CD8-positive, alpha-beta memory T cell (primary cell): Measurements from ENCODE around the gene ANKHD1. TPM values are rescaled to one million over a fixed set of nuclear protein-coding genes. Genes with fewer than 3 reads are reported as not detected.
A peak's percentile ranks its signal among the peaks of the same experiment; 100 is the strongest.
"Not testable (repeated sequence)": the region's sequence is repeated elsewhere in the genome, so short reads cannot be mapped to it uniquely, and the experiment has no call there.

Source experiments
- CTCF ChIA-PET: fragments of 350-600 bp; sonication (Branson Sonifier 250); formaldehyde crosslinking; loops from one replicate; lab custom pipeline; 2021; ENCODE audit warnings: antibody characterized with exemption; lab: Charles Lee
- POLR2A ChIA-PET: fragments of 350-600 bp; sonication (Branson Sonifier 250); formaldehyde crosslinking; loops from one replicate; lab custom pipeline; 2021; ENCODE audit warnings: antibody characterized with exemption; lab: Charles Lee
- DNase-seq, 5 donors: peaks; one replicate each; pipeline versions ENCODE4 v3.0.0 to v3.0.0-alpha.2; 2020 to 2022; ENCODE audit warnings: mixed read lengths in 1 of 5
- H3K27ac ChIP-seq: one replicate; pipeline ENCODE4 v1.7.0; 2013; ENCODE audit warnings: low read depth, mild to moderate bottlenecking, low read length, moderate library complexity
- H3K27me3 ChIP-seq: 2 replicates; pipeline ENCODE4 v1.7.0; 2013; ENCODE audit warnings: low read length, mild to moderate bottlenecking; ENCODE audit not compliant: insufficient read depth, poor library complexity, severe bottlenecking
- H3K36me3 ChIP-seq: 2 replicates; pipeline ENCODE4 v1.7.0; 2013; ENCODE audit warnings: mild to moderate bottlenecking, low read length, moderate library complexity; ENCODE audit not compliant: insufficient read depth
- H3K4me1 ChIP-seq: 2 replicates; pipeline ENCODE4 v1.7.0; 2013; ENCODE audit warnings: mild to moderate bottlenecking, low read length, moderate library complexity; ENCODE audit not compliant: insufficient read depth
- H3K4me3 ChIP-seq: 2 replicates; pipeline ENCODE4 v1.7.0; 2013; ENCODE audit warnings: mild to moderate bottlenecking, low read length
- H3K9me3 ChIP-seq: 2 replicates; pipeline ENCODE4 v1.7.0; 2013; ENCODE audit warnings: mild to moderate bottlenecking, low read length
- H3K27ac Mint-ChIP-seq, 8 donors: one replicate each; pipeline ENCODE4 v1.8.0; 2020 to 2021; ENCODE audit warnings: mixed read lengths in 8 of 8, mild to moderate bottlenecking in 6 of 8, inconsistent platforms in 3 of 8, moderate library complexity in 3 of 8
- H3K27me3 Mint-ChIP-seq, 2 donors: one replicate each; pipeline ENCODE4 v1.8.0; 2020 to 2021; ENCODE audit warnings: mixed read lengths in 2 of 2, mild to moderate bottlenecking in 1 of 2, moderate library complexity in 1 of 2
- H3K36me3 Mint-ChIP-seq, 3 donors: one replicate each; pipeline ENCODE4 v1.8.0; 2020 to 2021; ENCODE audit warnings: mixed read lengths in 3 of 3, inconsistent platforms in 1 of 3, mild to moderate bottlenecking in 1 of 3
- H3K4me1 Mint-ChIP-seq, 3 donors: one replicate each; pipeline ENCODE4 v1.8.0; 2020 to 2021; ENCODE audit warnings: mixed read lengths in 3 of 3, inconsistent platforms in 1 of 3, mild to moderate bottlenecking in 1 of 3
- H3K4me3 Mint-ChIP-seq, 7 donors: one replicate each; pipeline ENCODE4 v1.8.0; 2020 to 2021; ENCODE audit warnings: mixed read lengths in 7 of 7, mild to moderate bottlenecking in 6 of 7, moderate library complexity in 4 of 7, inconsistent platforms in 2 of 7
- H3K9me3 Mint-ChIP-seq, 5 donors: one replicate each; pipeline ENCODE4 v1.8.0; 2020 to 2022; ENCODE audit warnings: mixed read lengths in 5 of 5, mild to moderate bottlenecking in 3 of 5, moderate library complexity in 2 of 5, inconsistent platforms in 1 of 5
- polyA plus RNA-seq: library from polyadenylated mRNA; unstranded; fragments of 300-500 nt; fragmentation: Illumina TruSeq; gene quantifications from one replicate; pipeline ENCODE4 v1.2.3, GENCODE V29; 2021
- total RNA-seq, 2 experiments: library from RNA; stranded (reverse); gene quantifications; one replicate each; pipeline ENCODE4 v1.2.3, GENCODE V29; 2021

ANKHD1 gene
- total and polyA plus RNA-seq, 3 experiments from 2014 or later = 88.6 to 107 (median 100) TPM

DNA sequence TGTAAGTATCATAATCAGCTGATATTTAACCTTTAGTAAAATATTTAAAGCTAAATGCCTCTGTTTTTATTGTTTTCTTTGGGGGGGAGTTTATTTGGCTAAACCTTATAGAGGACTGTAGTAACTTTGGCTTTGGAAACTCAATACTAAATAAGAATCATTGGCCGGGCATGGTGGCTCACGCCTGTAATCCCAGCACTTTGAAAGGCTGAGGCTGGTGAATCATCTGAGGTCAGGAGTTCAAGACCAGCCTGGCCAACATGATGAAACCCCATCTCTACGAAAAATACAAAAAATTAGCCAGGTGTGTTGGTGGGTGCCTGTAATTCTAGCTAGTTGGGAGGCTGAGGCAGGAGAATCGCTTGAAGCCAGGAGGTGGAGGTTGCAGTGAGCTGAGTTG, 86.5 kb downstream of the ANKHD1 start:
- CTCF ChIA-PET, H3K4me1 Mint-ChIP-seq, H3K9me3 ChIP-seq, H3K27ac ChIP-seq, H3K4me3 Mint-ChIP-seq, H3K4me3 ChIP-seq, H3K27me3 ChIP-seq, H3K27ac Mint-ChIP-seq, POLR2A ChIA-PET, H3K4me1 ChIP-seq, H3K9me3 Mint-ChIP-seq, H3K27me3 Mint-ChIP-seq, DNase-seq: not testable (repeated sequence)
- peaks cover 17% of the 10 kb centered on the region for H3K36me3 ChIP-seq
- peaks cover 0 to 71% (median 20%) of the 10 kb centered on the region in 3 donors for H3K36me3 Mint-ChIP-seq

DNA sequence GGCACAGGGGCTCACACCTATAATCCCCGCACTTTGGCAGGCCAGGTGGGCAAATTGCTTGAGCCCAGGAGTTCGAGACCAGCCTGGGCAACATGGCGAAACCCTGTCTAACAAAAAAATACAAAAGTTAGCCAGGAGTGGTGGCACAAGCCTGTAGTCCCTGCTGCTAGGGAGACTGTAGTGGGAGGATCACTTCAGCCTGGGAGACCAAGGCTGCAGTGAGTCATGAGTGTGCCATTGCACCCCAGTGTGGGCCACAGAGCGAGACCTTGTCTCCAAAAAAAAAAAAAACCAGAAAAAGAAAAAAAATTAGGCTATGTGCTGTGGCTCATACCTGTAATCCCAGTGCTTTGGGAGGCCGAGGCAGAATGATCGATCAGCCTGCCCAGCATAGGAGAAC, 87.3 kb downstream of the ANKHD1 start:
- no peak overlapping the region for H3K4me3 ChIP-seq
- H3K9me3 ChIP-seq = no peaks in the 10 kb centered on the region
- DNase-seq = no peak
- no peaks in the 10 kb centered on the region for H3K9me3 Mint-ChIP-seq
- H3K36me3 Mint-ChIP-seq = peaks cover 0 to 74% (median 20%) of the 10 kb centered on the region in 3 donors
- peaks cover 17% of the 10 kb centered on the region for H3K36me3 ChIP-seq
- H3K4me1 Mint-ChIP-seq = peaks cover 0 to 9% (median 5%) of the 10 kb centered on the region in 3 donors
- ChIA-PET CTCF (no interaction called here), POLR2A (no interaction called here)
- no peaks in the 10 kb centered on the region for H3K27me3 Mint-ChIP-seq
- H3K4me1 ChIP-seq = no peaks in the 10 kb centered on the region
- H3K27ac Mint-ChIP-seq = peak overlapping the region in 1 of 8 donors; percentile 29
- H3K27me3 ChIP-seq = no peaks in the 10 kb centered on the region
- no peak overlapping the region for H3K27ac ChIP-seq
- no peak overlapping the region for H3K4me3 Mint-ChIP-seq

DNA sequence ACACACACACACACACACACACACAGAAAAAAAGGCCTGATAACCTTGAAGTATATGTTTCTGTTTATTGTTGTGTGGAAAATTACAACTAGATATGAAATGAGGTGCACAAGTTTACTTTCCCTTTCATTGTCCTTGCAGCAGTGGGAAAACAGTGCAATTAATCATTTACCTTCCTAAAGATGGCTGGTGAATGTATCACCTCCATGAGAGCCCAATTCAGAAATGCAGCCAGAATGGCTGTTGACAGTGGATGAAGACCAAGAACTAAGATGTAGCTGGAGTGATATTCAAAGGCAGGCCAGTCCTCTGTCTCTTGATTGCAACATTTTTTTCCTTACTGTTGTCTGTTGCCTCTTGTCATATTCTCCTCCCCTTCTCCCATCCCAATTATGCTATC, 96.3 kb downstream of the ANKHD1 start:
- peaks cover 16 to 23% (median 17%) of the 10 kb centered on the region in 3 donors for H3K4me1 Mint-ChIP-seq
- H3K36me3 Mint-ChIP-seq = peaks cover 0 to 51% (median 10%) of the 10 kb centered on the region in 3 donors
- Histone ChIP-seq H3K36me3 (peaks cover 4% of the 10 kb centered on the region), H3K27ac (no peak overlapping the region), H3K4me1 (no peaks in the 10 kb centered on the region), H3K4me3 (no peak overlapping the region), H3K9me3 (no peaks in the 10 kb centered on the region), H3K27me3 (no peaks in the 10 kb centered on the region)
- no peak overlapping the region for H3K4me3 Mint-ChIP-seq
- peak overlapping the region in 5 of 8 donors; percentile 21 to 82 (median 73) for H3K27ac Mint-ChIP-seq
- DNase-seq = no peak
- H3K9me3 Mint-ChIP-seq = no peaks in the 10 kb centered on the region
- POLR2A ChIA-PET = no interaction called here
- H3K27me3 Mint-ChIP-seq = no peaks in the 10 kb centered on the region
- CTCF ChIA-PET = no interaction called here

DNA sequence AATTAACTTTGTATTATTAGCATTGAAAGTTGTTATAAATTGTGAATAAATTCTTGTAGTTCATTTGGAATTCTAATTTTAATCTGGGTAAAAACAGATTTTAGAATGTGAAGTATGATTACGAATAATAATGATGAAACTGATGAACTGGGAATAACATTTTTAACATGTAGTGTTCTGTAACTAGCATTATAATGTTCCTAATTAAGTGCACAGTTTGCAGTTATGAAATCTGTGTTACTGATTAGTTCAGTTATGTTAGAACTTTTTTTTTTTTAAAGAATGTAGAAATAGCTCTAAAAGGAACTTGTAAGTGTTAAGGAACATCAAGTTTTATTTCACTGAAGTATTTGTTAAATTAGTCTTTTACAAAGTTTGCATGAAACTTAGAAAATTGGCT, 97.0 kb downstream of the ANKHD1 start:
- Histone ChIP-seq H3K4me3 (no peak overlapping the region), H3K36me3 (peaks cover 4% of the 10 kb centered on the region), H3K9me3 (no peaks in the 10 kb centered on the region), H3K27me3 (no peaks in the 10 kb centered on the region), H3K27ac (no peak overlapping the region), H3K4me1 (no peaks in the 10 kb centered on the region)
- ChIA-PET POLR2A (no interaction called here), CTCF (no interaction called here)
- Mint-ChIP-seq H3K4me3 (no peak overlapping the region), H3K4me1 (peaks cover 14 to 23% (median 16%) of the 10 kb centered on the region in 3 donors), H3K36me3 (peaks cover 0 to 44% (median 10%) of the 10 kb centered on the region in 3 donors), H3K27ac (no peak overlapping the region), H3K9me3 (no peaks in the 10 kb centered on the region), H3K27me3 (no peaks in the 10 kb centered on the region)
- DNase-seq = no peak

DNA sequence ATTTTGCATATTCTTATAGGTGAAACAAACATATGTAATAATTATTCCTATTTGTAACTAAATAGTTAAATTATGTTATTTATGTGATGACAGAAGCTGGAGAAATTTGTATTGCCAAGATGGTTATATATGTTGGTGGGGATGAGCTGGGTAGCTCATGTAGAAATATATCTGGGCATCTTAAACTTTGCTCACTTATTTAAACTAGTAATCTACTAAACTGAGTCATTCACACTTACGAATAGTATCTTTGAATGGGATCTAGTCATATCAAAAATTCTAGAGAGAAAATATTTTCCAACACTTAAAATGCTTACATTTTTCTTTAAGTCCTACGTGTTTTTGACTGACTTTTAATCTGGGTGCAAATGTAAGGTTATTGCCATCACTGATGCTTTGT, 101.2 kb downstream of the ANKHD1 start:
- Mint-ChIP-seq H3K27me3 (no peaks in the 10 kb centered on the region), H3K27ac (no peak overlapping the region), H3K9me3 (no peaks in the 10 kb centered on the region), H3K4me1 (peaks cover 4 to 11% (median 5%) of the 10 kb centered on the region in 3 donors), H3K36me3 (peaks cover 0 to 45% (median 4%) of the 10 kb centered on the region in 3 donors), H3K4me3 (no peak overlapping the region)
- Histone ChIP-seq H3K27me3 (no peaks in the 10 kb centered on the region), H3K9me3 (no peaks in the 10 kb centered on the region), H3K4me3 (no peak overlapping the region), H3K36me3 (peaks cover 18% of the 10 kb centered on the region), H3K27ac (no peak overlapping the region), H3K4me1 (no peaks in the 10 kb centered on the region)
- DNase-seq = no peak
- ChIA-PET POLR2A (no interaction called here), CTCF (no interaction called here)

DNA sequence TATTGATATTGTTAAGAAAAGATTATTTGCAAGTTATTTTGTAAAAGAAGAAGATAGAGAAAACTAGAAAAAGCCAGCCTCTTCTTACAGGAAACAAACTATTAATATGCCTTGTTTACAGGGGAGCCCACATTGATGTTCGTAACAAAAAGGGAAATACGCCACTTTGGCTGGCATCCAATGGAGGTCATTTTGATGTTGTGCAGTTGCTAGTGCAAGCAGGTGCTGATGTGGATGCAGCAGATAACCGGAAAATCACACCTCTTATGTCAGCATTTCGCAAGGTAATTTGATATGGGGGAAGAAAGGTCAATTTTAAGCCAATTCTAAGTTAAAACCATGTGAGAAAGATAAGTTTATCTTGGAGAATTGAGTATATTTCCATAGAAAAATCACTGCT, 108.3 kb downstream of the ANKHD1 start:
- H3K4me3 ChIP-seq = no peak overlapping the region
- no peak overlapping the region for H3K27ac ChIP-seq
- Mint-ChIP-seq H3K9me3 (no peaks in the 10 kb centered on the region), H3K27ac (no peak overlapping the region), H3K4me3 (no peak overlapping the region), H3K36me3 (peaks cover 6 to 82% (median 15%) of the 10 kb centered on the region in 3 donors), H3K4me1 (no peaks in the 10 kb centered on the region), H3K27me3 (no peaks in the 10 kb centered on the region)
- no peaks in the 10 kb centered on the region for H3K9me3 ChIP-seq
- ChIA-PET POLR2A (no interaction called here), CTCF (interaction anchor here (0.9 kb wide), 1 partner anchor 210 kb away, joined by 3 read pairs; no protein-coding TSS in a partner anchor)
- no peaks in the 10 kb centered on the region for H3K4me1 ChIP-seq
- no peaks in the 10 kb centered on the region for H3K27me3 ChIP-seq
- no peak for DNase-seq
- peaks cover 63% of the 10 kb centered on the region for H3K36me3 ChIP-seq

DNA sequence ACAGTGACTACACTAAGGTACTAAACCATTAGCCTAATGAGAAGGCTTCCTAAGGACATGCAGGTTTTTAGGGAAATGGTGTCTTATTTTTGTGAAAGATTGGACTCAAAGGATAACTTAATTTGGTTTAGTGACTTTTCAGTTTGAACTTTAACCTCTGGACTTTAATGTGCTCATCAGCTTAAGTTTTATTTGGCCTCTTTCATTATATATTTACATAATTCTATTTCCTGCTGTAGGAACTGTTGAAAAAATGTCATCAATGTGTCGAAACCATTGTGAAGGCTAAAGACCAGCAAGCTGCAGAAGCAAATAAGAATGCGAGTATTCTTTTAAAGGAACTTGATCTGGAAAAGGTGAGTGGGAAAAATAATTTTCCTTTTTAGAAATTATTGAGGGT, 111.5 kb downstream of the ANKHD1 start:
- H3K4me1 ChIP-seq = no peaks in the 10 kb centered on the region
- no peaks in the 10 kb centered on the region for H3K9me3 ChIP-seq
- Mint-ChIP-seq H3K9me3 (no peaks in the 10 kb centered on the region), H3K27me3 (no peaks in the 10 kb centered on the region), H3K4me3 (no peak overlapping the region), H3K27ac (no peak overlapping the region), H3K36me3 (peaks cover 11 to 70% (median 16%) of the 10 kb centered on the region in 3 donors), H3K4me1 (no peaks in the 10 kb centered on the region)
- ChIA-PET POLR2A (no interaction called here), CTCF (interaction anchor here (1.1 kb wide), 1 partner anchor 126 kb away, joined by 3 read pairs; the partner anchor contains the start of gene TMCO6)
- H3K4me3 ChIP-seq = no peak overlapping the region
- DNase-seq = no peak
- no peaks in the 10 kb centered on the region for H3K27me3 ChIP-seq
- H3K36me3 ChIP-seq = peaks cover 46% of the 10 kb centered on the region
- H3K27ac ChIP-seq = no peak overlapping the region

DNA sequence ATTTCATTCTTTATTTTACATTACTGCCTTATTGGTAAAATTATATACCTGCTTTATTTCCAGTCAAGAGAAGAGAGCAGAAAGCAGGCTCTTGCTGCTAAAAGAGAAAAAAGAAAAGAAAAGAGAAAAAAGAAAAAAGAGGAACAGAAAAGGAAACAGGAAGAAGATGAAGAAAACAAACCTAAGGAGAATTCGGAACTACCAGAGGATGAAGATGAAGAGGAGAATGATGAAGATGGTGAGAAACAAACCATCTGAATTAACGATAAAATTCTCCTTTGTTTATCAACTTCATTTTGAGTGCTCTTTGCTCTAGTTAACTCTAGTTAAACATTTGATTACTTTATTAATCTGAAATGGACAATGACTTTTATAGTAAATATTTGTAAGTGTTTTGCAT, 122.4 kb downstream of the ANKHD1 start:
- ChIA-PET CTCF (no interaction called here), POLR2A (no interaction called here)
- Histone ChIP-seq H3K4me3 (no peak overlapping the region), H3K27me3 (no peaks in the 10 kb centered on the region), H3K27ac (no peak overlapping the region), H3K36me3 (peaks cover 13% of the 10 kb centered on the region), H3K9me3 (no peaks in the 10 kb centered on the region), H3K4me1 (no peaks in the 10 kb centered on the region)
- H3K27ac Mint-ChIP-seq = peak overlapping the region in 3 of 8 donors; percentile 7 to 89 (median 26)
- DNase-seq = no peak
- peaks cover 0 to 2% (median 0%) of the 10 kb centered on the region in 5 donors for H3K9me3 Mint-ChIP-seq
- H3K27me3 Mint-ChIP-seq = no peaks in the 10 kb centered on the region
- peaks cover 9 to 59% (median 17%) of the 10 kb centered on the region in 3 donors for H3K36me3 Mint-ChIP-seq
- peaks cover 0 to 3% (median 0%) of the 10 kb centered on the region in 3 donors for H3K4me1 Mint-ChIP-seq
- H3K4me3 Mint-ChIP-seq = no peak overlapping the region
